Subcutaneous preadipocyte (primary cell): ENCODE data around the gene OR4Q3. TPM values are rescaled to one million over a fixed set of nuclear protein-coding genes. Genes with fewer than 3 reads are reported as not detected.

Experiments
- small RNA-seq: library from RNA; depleted of rRNA; stranded (forward); fragments of <200 nt; gene quantifications from one replicate; pipeline ENCODE3, GENCODE V24; 2012
- total RNA-seq: library from RNA; depleted of rRNA; stranded (reverse); fragments of >200 nt; gene quantifications from 2 replicates; pipeline ENCODE4 v1.2.3, GENCODE V29; 2012

Gene OR4Q3
- total RNA-seq: not detected in 2 replicates

GRCh38 chr14:19743256-19743655, at the start of gene OR4Q3:
Gene OR4Q3 (plus strand): TSS chr14:19743571.

GRCh38 chr14:19773204-19773603, 29.8 kb downstream of the OR4Q3 start, which contains the start of gene OR4M1:
Gene OR4M1 (plus strand): TSS chr14:19773504. CDS start chr14:19780323, 6,819 bp downstream.

Small RNA genes lying within 50 kb of the gene (small RNA-seq; reads per million reads assigned to genes)
- not detected for gene AL512310.1

Other genes starting within 250 kb of the OR4Q3 start
- not detected in 2 replicates for gene OR11H2, start 29.7 kb upstream of the OR4Q3 start, total RNA-seq
- not detected in 2 replicates for gene OR4M1, start 29.9 kb downstream of the OR4Q3 start, total RNA-seq
- gene OR4N2, start 60.2 kb downstream of the OR4Q3 start, total RNA-seq: not detected in 2 replicates
- gene OR4K2, start 131.6 kb downstream of the OR4Q3 start, total RNA-seq: not detected in 2 replicates
- not detected in 2 replicates for gene OR4K5, start 177.0 kb downstream of the OR4Q3 start, total RNA-seq
- not detected in 2 replicates for gene OR4K1, start 187.3 kb downstream of the OR4Q3 start, total RNA-seq
- gene OR4K15, start 232.0 kb downstream of the OR4Q3 start, total RNA-seq: not detected in 2 replicates